Mesenchymal stem cell (in vitro differentiated cells and primary cell): ENCODE measurements around the gene GAGE12D. TPM values are rescaled to one million over a fixed set of nuclear protein-coding genes. Genes with fewer than 3 reads are reported as not detected.
"Not testable (repeated sequence)": the region's sequence is repeated elsewhere in the genome, so short reads cannot be mapped to it uniquely, and the experiment has no call there.

Source experiments
- DNase-seq: peaks from one replicate; pipeline ENCODE4 v3.0.0-alpha.2; 2013
- H2AFZ ChIP-seq: one replicate; pipeline ENCODE4 v1.6.1; 2013; ENCODE audit warnings: low read depth, mild to moderate bottlenecking, control low read depth, inconsistent platforms, low read length, moderate library complexity
- H2AK5ac ChIP-seq: 2 replicates; pipeline ENCODE4 v1.6.1; 2013; ENCODE audit warnings: low read length, moderate library complexity, mild to moderate bottlenecking, inconsistent platforms; ENCODE audit not compliant: severe bottlenecking
- H2BK120ac ChIP-seq: one replicate; pipeline ENCODE4 v1.6.1; 2013; ENCODE audit warnings: low read depth, mild to moderate bottlenecking, inconsistent platforms, low read length, moderate library complexity
- H2BK12ac ChIP-seq, 2 experiments: one replicate each; pipeline ENCODE4 v1.6.1; 2013; ENCODE audit warnings: inconsistent platforms in 2 of 2, low read length in 2 of 2, mild to moderate bottlenecking in 2 of 2, moderate library complexity in 2 of 2, control low read depth in 1 of 2
- H2BK15ac ChIP-seq: one replicate; pipeline ENCODE4 v1.6.1; 2013; ENCODE audit warnings: mild to moderate bottlenecking, low read depth, inconsistent platforms; ENCODE audit not compliant: poor library complexity, severe bottlenecking
- H2BK5ac ChIP-seq: 2 replicates; pipeline ENCODE4 v1.6.1; 2013; ENCODE audit warnings: low read depth, mild to moderate bottlenecking, low read length, control low read depth, inconsistent platforms; ENCODE audit not compliant: poor library complexity, severe bottlenecking
- H3K14ac ChIP-seq, 2 experiments: one replicate each; pipeline ENCODE4 v1.6.1; 2013; ENCODE audit warnings: inconsistent platforms in 2 of 2, low read length in 2 of 2, control low read depth in 1 of 2, mild to moderate bottlenecking in 1 of 2, moderate library complexity in 1 of 2
- H3K18ac ChIP-seq, 2 experiments: one replicate each; pipeline ENCODE4 v1.6.1; 2013; ENCODE audit warnings: inconsistent platforms in 2 of 2, low read length in 2 of 2, control low read depth in 1 of 2, low read depth in 1 of 2, mild to moderate bottlenecking in 1 of 2
- H3K23ac ChIP-seq, 2 experiments: one replicate each; pipeline ENCODE4 v1.6.1; 2013; ENCODE audit warnings: inconsistent platforms in 2 of 2, low read length in 2 of 2, mild to moderate bottlenecking in 2 of 2, moderate library complexity in 2 of 2, control low read depth in 1 of 2
- H3K27ac ChIP-seq: 2 replicates; pipeline ENCODE4 v1.5.1; 2013; ENCODE audit warnings: mild to moderate bottlenecking, moderate library complexity, low read length, control low read depth, inconsistent platforms; ENCODE audit not compliant: poor library complexity, severe bottlenecking
- H3K27me3 ChIP-seq, 2 experiments: 2 replicates each; pipeline versions ENCODE4 v1.6.1 to v1.7.0; 2013; ENCODE audit warnings: low read length in 2 of 2, mild to moderate bottlenecking in 2 of 2, moderate library complexity in 2 of 2, control low read depth in 1 of 2, inconsistent platforms in 1 of 2; ENCODE audit not compliant: control insufficient read depth in 1 of 2, insufficient read depth in 1 of 2
- H3K36me3 ChIP-seq, 2 experiments: 2 replicates each; pipeline versions ENCODE4 v1.6.1 to v1.7.0; 2013; ENCODE audit warnings: low read length in 2 of 2, control low read depth in 1 of 2, inconsistent platforms in 1 of 2, low read depth in 1 of 2, mild to moderate bottlenecking in 1 of 2; ENCODE audit not compliant: insufficient read depth in 2 of 2, control insufficient read depth in 1 of 2
- H3K4ac ChIP-seq, 2 experiments: one replicate each; pipeline ENCODE4 v1.6.1; 2013; ENCODE audit warnings: inconsistent platforms in 2 of 2, low read length in 2 of 2, mild to moderate bottlenecking in 2 of 2, moderate library complexity in 2 of 2, control low read depth in 1 of 2, low read depth in 1 of 2
- H3K4me1 ChIP-seq: 2 replicates; pipeline ENCODE4 v1.6.1; 2013; ENCODE audit warnings: low read depth, low read length, control low read depth; ENCODE audit not compliant: control insufficient read depth, insufficient read depth
- H3K4me2 ChIP-seq: 2 replicates; pipeline ENCODE4 v1.6.1; 2013; ENCODE audit warnings: low read length, mild to moderate bottlenecking, inconsistent platforms; ENCODE audit not compliant: poor library complexity, severe bottlenecking
- H3K4me3 ChIP-seq, 2 experiments: 2 replicates each; pipeline versions ENCODE4 v1.5.1 to v1.7.0; 2013; ENCODE audit warnings: low read length in 2 of 2, mild to moderate bottlenecking in 2 of 2, control low read depth in 1 of 2, low read depth in 1 of 2; ENCODE audit not compliant: insufficient read depth in 1 of 2
- H3K79me1 ChIP-seq: replicated peaks from 2 replicates; pipeline ENCODE4 v1.6.1; 2013; ENCODE audit warnings: mild to moderate bottlenecking, control low read depth, low read length, inconsistent platforms; ENCODE audit not compliant: poor library complexity, severe bottlenecking
- H3K9ac ChIP-seq: 2 replicates; pipeline ENCODE4 v1.7.0; 2013; ENCODE audit warnings: mild to moderate bottlenecking, low read length, moderate library complexity
- H3K9me3 ChIP-seq: 2 replicates; pipeline ENCODE4 v1.7.0; 2013; ENCODE audit warnings: mild to moderate bottlenecking, low read length; ENCODE audit not compliant: control insufficient read depth
- H4K8ac ChIP-seq: one replicate; pipeline ENCODE4 v1.6.1; 2013; ENCODE audit warnings: inconsistent platforms, mild to moderate bottlenecking, low read length, moderate library complexity
- H4K91ac ChIP-seq: one replicate; pipeline ENCODE4 v1.6.1; 2013; ENCODE audit warnings: mild to moderate bottlenecking, low read length, inconsistent platforms
- WGBS: methylation state at CpG from one replicate; pipeline ENCODE4 v1.1.7; 2013; ENCODE audit warnings: mixed read lengths; 5-methylcytosine and 5-hydroxymethylcytosine counted together
- small RNA-seq: library from polyadenylated mRNA; stranded (forward); fragments of <200 nt; extraction: miRNeasy Mini kit (QIAGEN cat#:217004); gene quantifications from one replicate; pipeline ENCODE3, GENCODE V24; 2013; ENCODE audit warnings: low read depth

Gene GAGE12D

GRCh38 chrX:49589196-49589595, 47.7 kb downstream of the GAGE12D start, which contains the start of gene GAGE2A:
Gene GAGE2A, plus strand, starts transcription at chrX:49589496. Its CDS starts 1,155 bp downstream, at chrX:49590651.
- DNase-seq, H3K9ac ChIP-seq, H2BK15ac ChIP-seq, H4K8ac ChIP-seq, H2BK12ac ChIP-seq, H4K91ac ChIP-seq, H3K4me3 ChIP-seq, H2AFZ ChIP-seq, H3K18ac ChIP-seq, H3K36me3 ChIP-seq, H3K23ac ChIP-seq, H2AK5ac ChIP-seq, H3K9me3 ChIP-seq, H3K4me1 ChIP-seq, H3K27me3 ChIP-seq, H3K4ac ChIP-seq, H3K27ac ChIP-seq, H3K4me2 ChIP-seq, H3K79me1 ChIP-seq, H2BK5ac ChIP-seq, H3K14ac ChIP-seq, H2BK120ac ChIP-seq: not testable (repeated sequence)
- no CpG with 5 or more reads among the region's 16 CpGs for WGBS

DNA sequence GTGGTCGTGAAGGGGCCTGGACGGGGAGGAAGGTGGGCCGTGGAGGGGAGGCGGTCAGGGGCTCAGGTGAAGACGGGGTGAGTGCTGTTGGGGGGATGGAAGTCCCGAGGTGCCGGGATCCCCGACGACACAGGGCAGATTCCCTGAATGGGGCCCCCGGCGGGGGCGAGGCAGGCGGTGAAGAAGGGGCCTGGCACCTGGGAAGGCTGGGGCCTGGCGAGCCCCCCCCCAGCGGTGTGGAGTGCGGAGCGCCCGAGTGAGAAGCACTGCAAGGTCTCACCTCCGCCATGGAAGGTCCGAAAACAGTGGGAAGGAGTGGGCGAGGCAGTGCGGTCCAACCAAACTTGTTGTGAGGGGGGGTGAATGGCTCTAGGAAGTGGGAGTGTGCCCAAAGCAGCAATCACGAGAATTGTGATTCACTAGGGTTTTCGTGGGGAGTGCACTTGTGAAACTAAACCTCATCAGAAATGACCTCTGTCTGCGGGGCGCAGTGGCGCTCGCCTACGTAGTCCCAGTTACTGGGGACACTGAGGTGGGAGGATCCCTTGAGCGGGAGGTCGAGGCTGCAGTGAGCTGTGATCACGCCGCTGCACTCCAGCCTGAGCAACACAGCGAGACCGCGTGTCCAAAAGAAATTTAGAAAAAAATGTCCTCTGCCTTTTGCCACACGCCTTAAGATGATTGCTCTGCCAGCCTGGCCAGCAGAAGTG, 48.4 kb downstream of the GAGE12D start:
- not testable (repeated sequence) for H3K9ac ChIP-seq, H2BK120ac ChIP-seq, H3K27me3 ChIP-seq, H2BK12ac ChIP-seq, H3K4me3 ChIP-seq, H3K14ac ChIP-seq, H3K4me1 ChIP-seq, H4K91ac ChIP-seq, H3K18ac ChIP-seq, H3K36me3 ChIP-seq, H3K79me1 ChIP-seq, H2BK15ac ChIP-seq, H3K23ac ChIP-seq, H3K4me2 ChIP-seq, H2AK5ac ChIP-seq, DNase-seq, H2BK5ac ChIP-seq, H3K27ac ChIP-seq, H4K8ac ChIP-seq, H2AFZ ChIP-seq, H3K9me3 ChIP-seq, H3K4ac ChIP-seq
- 88% methylated on average over 9 of the region's 37 CpGs for WGBS

- not testable (repeated sequence) for H4K91ac ChIP-seq
- 95% methylated on average over 11 of the region's 17 CpGs for WGBS
These were observed 49.0 kb downstream of the GAGE12D start for GRCh38 chrX:49590488-49590887.

More at GRCh38 chrX:49590488-49590887, 49.0 kb downstream of the GAGE12D start:
- not testable (repeated sequence) for H3K27me3 ChIP-seq, H3K9me3 ChIP-seq, H3K4me3 ChIP-seq, H3K18ac ChIP-seq, H3K9ac ChIP-seq, H3K23ac ChIP-seq, H2AK5ac ChIP-seq, H2BK15ac ChIP-seq, H3K14ac ChIP-seq, H3K4me1 ChIP-seq, H2AFZ ChIP-seq, H3K4ac ChIP-seq, H4K8ac ChIP-seq, H3K4me2 ChIP-seq, H2BK5ac ChIP-seq, H2BK120ac ChIP-seq, H3K27ac ChIP-seq, H3K79me1 ChIP-seq, H3K36me3 ChIP-seq, H2BK12ac ChIP-seq, DNase-seq

Small RNAs within 50 kb of the gene (small RNA-seq; reads per million reads assigned to genes)
- not detected for gene GAGE12B
